ENCODE measurements around the gene FN1.

- TF ChIP-seq EP300 (IDR thresholded peaks at IDR 0.05; ENCODE audit: borderline replicate concordance) (no peak), CEBPB (IDR thresholded peaks at IDR 0.05) (no peak), RAD21 (IDR thresholded peaks at IDR 0.05; ENCODE audit: low read depth) (no peak), TAF1 (IDR thresholded peaks at IDR 0.05; ENCODE audit: low read depth) (no peak), NFIC (IDR thresholded peaks at IDR 0.05) (no peak), CREB1 (IDR thresholded peaks at IDR 0.05; ENCODE audit: low read depth) (no peak), FOXM1 (IDR thresholded peaks at IDR 0.05; ENCODE audit: borderline replicate concordance, low read depth) (no peak), TCF12 (IDR thresholded peaks at IDR 0.05; ENCODE audit: low read depth) (no peak), YY1 (IDR thresholded peaks at IDR 0.05; ENCODE audit: low read depth) (no peak), MAX (IDR thresholded peaks at IDR 0.05) (no peak), EGR1 (IDR thresholded peaks at IDR 0.05) (no peak), TEAD4 (IDR thresholded peaks at IDR 0.05) (no peak)
- TF ChIP-seq, protein P1, sequence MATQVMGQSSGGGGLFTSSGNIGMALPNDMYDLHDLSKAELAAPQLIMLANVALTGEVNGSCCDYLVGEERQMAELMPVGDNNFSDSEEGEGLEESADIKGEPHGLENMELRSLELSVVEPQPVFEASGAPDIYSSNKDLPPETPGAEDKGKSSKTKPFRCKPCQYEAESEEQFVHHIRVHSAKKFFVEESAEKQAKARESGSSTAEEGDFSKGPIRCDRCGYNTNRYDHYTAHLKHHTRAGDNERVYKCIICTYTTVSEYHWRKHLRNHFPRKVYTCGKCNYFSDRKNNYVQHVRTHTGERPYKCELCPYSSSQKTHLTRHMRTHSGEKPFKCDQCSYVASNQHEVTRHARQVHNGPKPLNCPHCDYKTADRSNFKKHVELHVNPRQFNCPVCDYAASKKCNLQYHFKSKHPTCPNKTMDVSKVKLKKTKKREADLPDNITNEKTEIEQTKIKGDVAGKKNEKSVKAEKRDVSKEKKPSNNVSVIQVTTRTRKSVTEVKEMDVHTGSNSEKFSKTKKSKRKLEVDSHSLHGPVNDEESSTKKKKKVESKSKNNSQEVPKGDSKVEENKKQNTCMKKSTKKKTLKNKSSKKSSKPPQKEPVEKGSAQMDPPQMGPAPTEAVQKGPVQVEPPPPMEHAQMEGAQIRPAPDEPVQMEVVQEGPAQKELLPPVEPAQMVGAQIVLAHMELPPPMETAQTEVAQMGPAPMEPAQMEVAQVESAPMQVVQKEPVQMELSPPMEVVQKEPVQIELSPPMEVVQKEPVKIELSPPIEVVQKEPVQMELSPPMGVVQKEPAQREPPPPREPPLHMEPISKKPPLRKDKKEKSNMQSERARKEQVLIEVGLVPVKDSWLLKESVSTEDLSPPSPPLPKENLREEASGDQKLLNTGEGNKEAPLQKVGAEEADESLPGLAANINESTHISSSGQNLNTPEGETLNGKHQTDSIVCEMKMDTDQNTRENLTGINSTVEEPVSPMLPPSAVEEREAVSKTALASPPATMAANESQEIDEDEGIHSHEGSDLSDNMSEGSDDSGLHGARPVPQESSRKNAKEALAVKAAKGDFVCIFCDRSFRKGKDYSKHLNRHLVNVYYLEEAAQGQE (IDR thresholded peaks at IDR 0.05; ENCODE audit: low read depth) = no peak
- TF ChIP-seq, protein P2, sequence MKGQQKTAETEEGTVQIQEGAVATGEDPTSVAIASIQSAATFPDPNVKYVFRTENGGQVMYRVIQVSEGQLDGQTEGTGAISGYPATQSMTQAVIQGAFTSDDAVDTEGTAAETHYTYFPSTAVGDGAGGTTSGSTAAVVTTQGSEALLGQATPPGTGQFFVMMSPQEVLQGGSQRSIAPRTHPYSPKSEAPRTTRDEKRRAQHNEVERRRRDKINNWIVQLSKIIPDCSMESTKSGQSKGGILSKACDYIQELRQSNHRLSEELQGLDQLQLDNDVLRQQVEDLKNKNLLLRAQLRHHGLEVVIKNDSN (IDR thresholded peaks at IDR 0.05) = no peak
Observed at GRCh38 chr2:215379039-215379438, 56.8 kb downstream of the FN1 start.

Data from Ishikawa (cell line).